Kidney epithelial cell (primary cell): ENCODE data around the gene KPNA4. TPM values are rescaled to one million over a fixed set of nuclear protein-coding genes. Genes with fewer than 3 reads are reported as not detected.

ENCODE experiments used
- DNase-seq: peaks from one replicate; pipeline ENCODE4 v3.0.0-alpha.2; 2010; ENCODE audit warnings: low read depth
- H3K27me3 ChIP-seq: 2 replicates; pipeline ENCODE4 v1.6.0; 2011; ENCODE audit warnings: low read length; ENCODE audit not compliant: control insufficient read depth, insufficient read depth
- H3K36me3 ChIP-seq: 2 replicates; pipeline ENCODE4 v1.5.1; 2011; ENCODE audit warnings: low read length; ENCODE audit not compliant: control insufficient read depth, insufficient read depth
- H3K4me3 ChIP-seq: 2 replicates; pipeline ENCODE4 v1.5.1; 2011; ENCODE audit warnings: low read depth, mild to moderate bottlenecking, control low read depth, low read length
- CTCF ChIP-seq: IDR thresholded peaks from 2 replicates; pipeline ENCODE4 v1.5.1; 2011; ENCODE audit warnings: mild to moderate bottlenecking, moderate library complexity, low read length, control low read depth, inconsistent platforms; ENCODE audit not compliant: insufficient read depth, poor library complexity, severe bottlenecking
- total RNA-seq: library from RNA; depleted of rRNA; stranded (reverse); fragments of >200 nt; gene quantifications from 2 replicates; pipeline ENCODE4 v1.2.3, GENCODE V29; 2015

The KPNA4 gene
- total RNA-seq: 34.4 and 38.0 TPM in 2 replicates

- peak; percentile 92 for DNase-seq
- H3K36me3 ChIP-seq: peaks cover 1% of the 10 kb centered on the region
- no peak for TF ChIP-seq CTCF
- peak within 1 kb of the TSS; percentile 93 for H3K4me3 ChIP-seq
- H3K27me3 ChIP-seq: no peaks in the 10 kb centered on the region
Observed at GRCh38 chr3:160565442-160566403, at the start of gene KPNA4. KPNA4 (minus strand) TSS chr3:160565571; CDS start chr3:160565282, 289 bp downstream.

- no peaks in the 10 kb centered on the region for H3K27me3 ChIP-seq
- DNase-seq: no peak
- no peaks in the 10 kb centered on the region for H3K36me3 ChIP-seq
- H3K4me3 ChIP-seq: no peak overlapping the region
- no peak for TF ChIP-seq CTCF
Observed at GRCh38 chr3:160613661-160614060, 48.3 kb upstream of the KPNA4 start.

DNA sequence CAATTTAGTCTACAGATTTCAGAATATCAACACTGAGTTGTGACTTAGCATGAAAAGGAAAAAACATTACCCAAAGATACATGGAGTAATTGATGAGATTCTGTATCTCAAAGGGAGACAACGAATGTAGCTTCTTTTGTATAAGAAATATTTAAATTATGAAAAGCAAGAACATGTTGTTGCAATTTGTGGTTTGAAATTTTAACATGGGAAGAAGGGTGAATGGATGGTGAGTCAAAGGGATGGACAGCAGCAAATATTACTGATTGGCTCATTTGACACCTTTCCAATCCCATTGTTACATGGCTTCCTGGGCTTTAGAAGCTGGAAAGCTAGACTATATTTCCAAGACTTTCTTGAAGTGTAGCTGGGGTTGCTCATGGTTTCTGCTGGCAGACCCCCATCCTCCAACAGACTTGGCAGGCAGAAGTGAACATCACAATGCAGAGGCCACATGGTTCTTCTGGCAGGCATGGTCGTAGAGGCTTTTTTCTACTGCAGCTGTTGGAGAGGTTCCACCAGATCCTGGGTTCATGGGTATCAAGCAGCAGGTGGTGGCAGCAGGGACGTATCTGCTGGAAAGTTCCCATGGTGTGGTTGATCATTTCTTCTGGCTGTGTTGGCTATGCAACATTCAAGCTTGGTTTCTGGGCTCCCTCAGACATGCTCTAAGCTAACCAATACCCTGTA lies 47.2 kb upstream of the KPNA4 start:
- Histone ChIP-seq H3K4me3 (no peak overlapping the region), H3K36me3 (no peaks in the 10 kb centered on the region), H3K27me3 (no peaks in the 10 kb centered on the region)
- no peak for TF ChIP-seq CTCF
- DNase-seq: no peak

DNA sequence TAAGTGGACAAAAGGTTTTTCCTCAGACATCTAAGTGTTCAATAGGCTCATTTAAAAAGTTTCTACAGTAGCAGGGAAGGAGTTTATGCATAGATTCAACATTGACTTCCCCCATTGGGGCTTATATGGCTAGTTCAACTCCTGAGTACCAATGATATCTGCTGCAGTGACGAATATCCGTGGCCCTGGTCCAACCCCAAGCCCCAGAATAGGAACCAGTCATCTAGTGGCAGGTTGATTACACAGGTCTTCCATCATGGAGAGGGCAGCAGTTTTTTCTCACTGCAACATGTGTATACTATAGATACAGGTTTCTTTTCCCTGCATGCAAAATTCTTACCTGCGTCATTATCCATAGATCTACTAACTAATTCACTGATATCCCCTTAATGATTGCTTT lies 45.8 kb upstream of the KPNA4 start:
- Histone ChIP-seq H3K36me3 (no peaks in the 10 kb centered on the region), H3K4me3 (no peak overlapping the region), H3K27me3 (no peaks in the 10 kb centered on the region)
- no peak for DNase-seq
- no peak for TF ChIP-seq CTCF

GRCh38 chr3:160608870-160609269 lies 43.5 kb upstream of the KPNA4 start:
- no peak overlapping the region for H3K4me3 ChIP-seq
- H3K36me3 ChIP-seq: no peaks in the 10 kb centered on the region
- no peak for DNase-seq
- TF ChIP-seq CTCF: no peak
- H3K27me3 ChIP-seq: no peaks in the 10 kb centered on the region
